ENCODE measurements around the gene COL6A2. TPM values are rescaled to one million over a fixed set of nuclear protein-coding genes. Genes with fewer than 3 reads are reported as not detected.

COL6A2 gene
- total and polyA plus RNA-seq, 2 experiments from 2014 or later, result 28.4 to 89.2 TPM

GRCh38 chr21:46092026-46092764 lies 5.7 kb upstream of the COL6A2 start:
- Histone ChIP-seq H3K4me1 (ENCODE audit: insufficient read depth) (no peaks in the 10 kb centered on the region), H4K20me1 (replicated peaks; ENCODE audit: insufficient read depth) (no peaks in the 10 kb centered on the region), H3F3A (replicated peaks; ENCODE audit: low read depth) (no peaks in the 10 kb centered on the region), H2AFZ (no peak overlapping the region), H3K4me3 (no peak overlapping the region), H3K27ac (ENCODE audit: low read depth) (no peak overlapping the region), H3K4me2 (no peak overlapping the region), H3K27me3 (ENCODE audit: insufficient read depth) (no peaks in the 10 kb centered on the region), H3K79me2 (replicated peaks; ENCODE audit: insufficient read depth) (no peaks in the 10 kb centered on the region), H3K36me3 (ENCODE audit: insufficient read depth) (no peaks in the 10 kb centered on the region), H3K9me2 (ENCODE audit: insufficient read depth) (0 out of 2 replicates have a peak, but pooled peaks cover 2% of the 10 kb centered on the region)
- H3K4me1 Mint-ChIP-seq, result peaks cover 3% of the 10 kb centered on the region; the same call in 1 of the 3 replicates
- H3K27ac Mint-ChIP-seq, result no peak overlapping the region
- no peak for ATAC-seq
- DNase-seq (ENCODE audit: low spot score), result no peak
- H3K9me3 Mint-ChIP-seq, result peaks cover 54% of the 10 kb centered on the region
- H3K36me3 Mint-ChIP-seq (ENCODE audit: low read depth), result peaks cover 35% of the 10 kb centered on the region
- H3K4me3 Mint-ChIP-seq, result no peak overlapping the region
- peaks cover 19% of the 10 kb centered on the region for H3K27me3 Mint-ChIP-seq (ENCODE audit: insufficient read depth, low read depth, poor library complexity)
- TF ChIP-seq ZNF114 (CRISPR knock-in tag; IDR thresholded peaks at IDR 0.05) (no peak), EZH2phosphoT487 (IDR thresholded peaks at IDR 0.05; ENCODE audit: unreplicated experiment) (no peak), CREB1 (CRISPR knock-in tag; IDR thresholded peaks at IDR 0.05; ENCODE audit: low read depth) (no peak), CTCF (conservative IDR thresholded peaks at IDR 0.05; ENCODE audit: low read depth in 2 of 2) (no peak), ZNF462 (CRISPR knock-in tag; IDR thresholded peaks at IDR 0.05) (no peak), REST (IDR thresholded peaks at IDR 0.05; ENCODE audit: unreplicated experiment) (no peak), EZH2 (IDR thresholded peaks at IDR 0.05; ENCODE audit: low read depth, unreplicated experiment) (no peak), ZNF331 (CRISPR knock-in tag; IDR thresholded peaks at IDR 0.05; ENCODE audit: low read depth) (no peak), JUNB (IDR thresholded peaks at IDR 0.05; ENCODE audit: unreplicated experiment) (no peak)

Data from GM23338 (cell line).